NCI-H2227 (cell line): ENCODE results near the gene DIAPH2.

Experiments used
- DNase-seq: peaks from one replicate; lab custom pipeline; 2025; ENCODE audit not compliant: unreplicated experiment; lab: John Stamatoyannopoulos, UW

The DIAPH2 gene

DNA sequence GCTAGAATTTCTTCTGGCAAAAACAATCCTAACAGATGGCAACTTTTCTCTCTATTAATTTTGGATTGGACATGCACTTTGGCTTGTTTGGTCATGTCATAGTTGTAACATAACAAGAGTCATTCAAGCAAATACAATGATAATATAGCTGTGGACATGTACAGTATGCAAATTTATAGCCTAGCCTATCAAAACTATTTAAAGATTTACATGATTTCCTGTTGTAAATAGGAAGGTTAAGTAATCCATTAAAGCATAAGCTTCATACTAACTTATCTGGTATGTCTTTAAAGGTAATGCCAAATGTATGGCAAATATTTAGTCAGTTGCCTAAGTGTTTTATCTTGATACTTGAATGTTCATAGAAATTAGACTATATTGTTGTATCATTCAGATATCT, 244.4 kb downstream of the DIAPH2 start:
- no peak for DNase-seq

GRCh38 chrX:96957718-96958117, 273.1 kb downstream of the DIAPH2 start:
- DNase-seq = no peak

DNA sequence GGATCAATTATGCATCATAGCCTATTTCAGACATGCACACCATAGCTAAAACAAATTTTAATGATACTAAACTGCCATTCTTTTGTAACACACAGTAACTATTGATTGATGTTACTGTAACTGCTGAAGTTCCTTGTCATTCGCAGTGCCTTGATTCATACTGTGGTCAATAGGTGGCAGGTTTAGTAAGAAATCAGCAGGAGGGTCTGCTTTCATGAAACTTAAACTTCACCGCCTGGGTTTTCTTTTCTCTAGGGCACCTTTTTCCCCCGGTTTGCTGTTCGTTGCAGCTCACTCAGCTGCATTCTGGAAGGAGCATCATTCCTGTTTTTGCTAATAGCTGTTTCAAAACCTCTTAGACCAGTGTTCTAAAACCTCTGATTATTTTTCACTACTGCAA, 287.2 kb downstream of the DIAPH2 start:
- DNase-seq = no peak

DNA sequence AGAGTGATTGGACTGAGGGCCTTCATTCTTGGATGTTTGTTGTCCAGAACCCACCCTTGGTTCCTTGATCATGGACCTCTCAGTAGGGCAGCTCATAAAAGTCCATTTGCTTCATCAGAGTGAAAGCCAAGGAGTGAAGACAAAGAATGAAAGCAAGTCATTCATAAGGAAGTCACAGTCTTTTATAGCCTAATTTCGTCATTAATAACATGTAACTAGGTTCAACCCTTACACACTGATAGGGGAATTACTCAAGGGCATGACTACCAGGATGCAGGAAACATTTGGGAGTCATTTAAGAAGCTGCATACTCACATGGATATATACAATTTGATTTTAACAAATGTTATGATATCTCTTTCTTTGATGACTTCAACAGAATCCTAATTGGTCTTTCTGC, 294.3 kb downstream of the DIAPH2 start:
- DNase-seq = no peak

DNA sequence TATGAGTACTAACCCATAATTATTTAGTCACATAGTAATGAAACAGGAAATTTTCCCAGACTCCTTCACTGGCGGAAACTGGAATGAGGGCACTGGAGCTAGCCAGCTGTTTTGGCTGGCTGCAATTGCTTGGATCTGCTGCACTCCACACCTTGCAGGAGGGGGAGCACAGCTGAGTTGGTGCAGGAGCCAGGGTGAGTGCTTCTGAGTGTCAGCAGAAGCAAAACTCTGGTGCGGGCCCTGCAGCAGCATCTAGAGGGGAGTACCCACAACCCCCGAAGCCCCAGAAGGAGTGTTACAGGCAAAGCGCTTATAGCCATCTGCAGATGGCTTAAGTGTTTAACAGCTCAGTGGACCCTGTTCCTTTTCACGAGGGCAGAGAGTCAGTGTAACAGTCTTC, 295.1 kb downstream of the DIAPH2 start:
- no peak for DNase-seq

DNA sequence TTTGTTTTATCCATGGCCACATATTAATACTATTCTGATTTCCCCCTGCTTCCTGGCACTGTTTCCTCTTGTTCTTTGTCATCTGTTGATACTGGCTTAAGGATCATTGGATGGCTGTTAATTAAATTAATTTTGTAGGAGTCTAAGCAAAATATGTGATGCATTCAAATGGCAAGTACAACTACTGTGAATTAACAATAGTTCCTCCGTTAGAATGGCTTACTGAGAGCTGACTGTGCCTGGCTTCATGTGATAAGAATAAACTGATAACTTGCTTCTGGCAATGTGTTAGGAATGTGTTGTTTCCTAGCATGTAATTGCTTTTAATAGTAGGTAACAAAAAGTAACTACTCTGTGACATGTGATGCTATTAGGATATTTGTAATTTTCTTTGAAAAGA, 297.5 kb downstream of the DIAPH2 start:
- DNase-seq = no peak

DNA sequence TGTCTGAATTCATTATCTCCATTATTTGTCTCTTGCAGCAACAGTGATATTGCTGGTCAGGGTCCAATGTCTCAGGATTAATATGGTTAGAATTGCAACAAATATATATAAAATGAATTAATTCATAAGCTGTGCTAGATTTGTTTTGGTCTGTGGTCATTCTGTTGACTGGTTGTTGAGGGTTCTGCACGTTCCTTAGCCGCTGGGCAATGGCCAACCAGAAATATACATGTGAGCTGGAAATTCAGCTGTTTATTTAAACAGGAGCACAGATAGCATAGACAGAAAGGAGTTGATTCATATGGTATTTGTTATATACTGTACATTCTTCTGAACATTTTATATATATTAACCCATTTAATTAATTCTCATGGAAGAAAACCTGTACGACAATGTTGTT, 299.9 kb downstream of the DIAPH2 start:
- no peak for DNase-seq

GRCh38 chrX:96985046-96985445, 300.4 kb downstream of the DIAPH2 start:
- DNase-seq = no peak

DNA sequence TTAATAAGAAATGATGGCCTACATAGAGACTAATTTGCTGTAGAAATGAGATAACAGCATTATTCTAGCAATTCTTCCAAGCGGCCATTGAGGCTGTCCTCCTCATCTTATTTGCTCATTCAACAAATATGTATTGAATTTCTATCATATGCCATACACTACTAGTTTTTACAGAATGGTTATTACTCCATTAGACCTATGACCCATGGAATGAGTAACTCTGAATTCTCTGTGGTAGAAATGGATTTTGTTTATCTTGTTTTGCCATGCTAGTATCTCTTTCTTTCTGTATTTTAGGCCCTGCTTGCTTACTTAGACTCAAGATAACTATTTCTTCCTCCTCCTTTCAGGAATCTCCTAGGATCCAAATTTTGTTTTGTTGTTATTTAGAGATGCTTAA, 302.6 kb downstream of the DIAPH2 start:
- no peak for DNase-seq

GRCh38 chrX:96989830-96990571, 305.4 kb downstream of the DIAPH2 start:
- no peak for DNase-seq

DNA sequence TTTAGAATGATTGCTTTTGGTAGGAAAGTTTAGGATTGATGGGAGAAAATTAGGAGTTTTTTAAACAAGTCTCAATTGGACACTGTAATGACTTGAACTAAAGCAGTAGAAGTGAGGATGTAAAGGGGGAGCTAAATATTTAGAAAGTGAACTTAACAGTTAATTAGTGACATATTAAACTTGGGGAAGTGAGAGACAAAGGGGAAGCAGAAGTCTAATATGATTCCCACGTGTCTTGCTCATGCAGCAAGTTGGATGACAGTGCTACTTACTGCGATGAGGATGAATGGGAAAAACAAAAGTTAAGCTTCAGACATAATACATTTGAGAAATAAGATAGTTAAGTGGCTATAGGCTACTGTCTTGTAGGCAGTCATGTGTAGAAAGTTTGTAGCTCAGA, 309.5 kb downstream of the DIAPH2 start:
- no peak for DNase-seq

DNA sequence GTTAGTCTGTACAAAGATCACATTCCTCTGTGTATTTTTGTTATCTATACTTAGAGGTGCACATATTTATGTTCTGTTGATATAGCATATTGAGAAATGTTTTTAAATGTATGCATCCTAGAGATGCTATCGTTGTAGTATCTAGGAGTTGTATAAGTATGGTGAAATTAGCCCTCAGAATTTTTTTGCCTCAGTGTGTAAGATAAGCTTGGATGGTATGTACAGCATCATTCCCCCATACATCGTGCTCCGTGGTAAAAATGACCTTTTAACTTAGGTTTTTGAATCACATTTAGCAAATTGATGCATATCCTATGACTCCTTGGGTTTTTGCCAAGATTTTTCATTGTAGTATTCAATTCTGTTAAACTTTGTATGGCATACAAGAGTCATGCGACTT, 312.6 kb downstream of the DIAPH2 start:
- no peak for DNase-seq

- no peak for DNase-seq
These were observed 316.2 kb downstream of the DIAPH2 start for GRCh38 chrX:97000682-97001368.

GRCh38 chrX:97006167-97006566, 321.5 kb downstream of the DIAPH2 start:
- no peak for DNase-seq

- no peak for DNase-seq
These were observed 324.7 kb downstream of the DIAPH2 start for GRCh38 chrX:97009391-97009790.

DNA sequence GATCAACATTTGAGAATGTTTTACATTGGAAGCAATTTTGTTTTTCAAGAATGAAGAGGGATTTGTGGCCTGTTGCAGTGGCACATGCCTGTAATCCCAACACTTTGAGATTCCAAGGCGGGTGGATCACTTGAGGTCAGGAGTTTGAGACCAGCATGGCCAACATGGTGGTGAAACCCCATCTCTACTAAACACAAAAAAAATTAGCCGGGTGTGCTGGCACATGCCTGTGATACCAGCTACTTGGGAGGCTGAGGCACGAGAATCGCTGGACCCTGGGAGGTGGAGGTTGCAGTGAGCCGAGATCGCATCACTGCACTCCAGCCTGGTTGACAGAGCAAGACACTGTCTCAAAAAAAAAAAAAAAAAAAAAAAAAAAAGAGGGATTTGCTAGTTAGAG, 326.9 kb downstream of the DIAPH2 start:
- DNase-seq = no peak

GRCh38 chrX:97016106-97016505, 331.5 kb downstream of the DIAPH2 start:
- no peak for DNase-seq

- DNase-seq = no peak
These were observed 337.0 kb downstream of the DIAPH2 start for GRCh38 chrX:97021680-97022079.

- DNase-seq = no peak
These were observed 341.8 kb downstream of the DIAPH2 start for GRCh38 chrX:97026406-97026805.

- DNase-seq = no peak
These were observed 342.8 kb downstream of the DIAPH2 start for GRCh38 chrX:97027384-97027922.

DNA sequence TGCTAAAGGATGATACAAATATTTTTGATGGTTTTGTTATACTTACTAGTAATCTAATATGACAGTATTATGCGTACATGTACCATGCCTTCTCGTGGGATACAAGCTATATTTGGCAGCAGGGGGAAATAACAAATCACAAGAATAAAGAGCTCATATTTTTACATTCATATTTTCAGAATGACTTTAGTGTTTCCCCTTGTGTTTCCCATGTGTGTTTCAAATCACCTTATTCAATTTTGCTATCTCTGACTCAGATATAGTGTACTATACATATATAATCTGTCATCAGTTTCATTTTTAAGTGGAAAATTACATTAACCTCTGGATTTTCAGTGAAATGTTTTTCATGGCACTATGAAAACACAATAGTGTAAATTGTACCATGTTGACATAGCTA, 345.8 kb downstream of the DIAPH2 start:
- no peak for DNase-seq

DNA sequence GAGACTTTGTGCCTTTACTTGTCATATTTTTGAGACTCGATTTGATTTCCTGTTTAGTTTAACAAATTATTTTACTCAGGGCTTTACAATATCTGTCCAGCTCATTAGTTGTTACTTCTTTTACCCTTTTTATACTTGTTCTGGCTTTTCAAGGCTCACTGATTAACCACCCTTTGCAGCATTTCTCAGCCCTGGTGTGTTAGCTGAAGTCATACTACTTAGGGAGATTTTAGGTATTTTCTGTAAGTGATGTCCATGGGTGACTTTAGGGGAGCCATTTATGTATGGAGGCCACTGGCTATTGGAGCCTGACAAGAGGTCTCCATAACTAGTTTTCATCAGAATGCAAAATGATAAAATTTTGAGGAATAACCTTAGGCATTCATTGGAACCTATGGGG, 346.3 kb downstream of the DIAPH2 start:
- no peak for DNase-seq
